ENCODE results near the gene WTAP.
"Not testable (repeated sequence)": the region's sequence is repeated elsewhere in the genome, so short reads cannot be mapped to it uniquely, and the experiment has no call there.

Gene WTAP

DNA sequence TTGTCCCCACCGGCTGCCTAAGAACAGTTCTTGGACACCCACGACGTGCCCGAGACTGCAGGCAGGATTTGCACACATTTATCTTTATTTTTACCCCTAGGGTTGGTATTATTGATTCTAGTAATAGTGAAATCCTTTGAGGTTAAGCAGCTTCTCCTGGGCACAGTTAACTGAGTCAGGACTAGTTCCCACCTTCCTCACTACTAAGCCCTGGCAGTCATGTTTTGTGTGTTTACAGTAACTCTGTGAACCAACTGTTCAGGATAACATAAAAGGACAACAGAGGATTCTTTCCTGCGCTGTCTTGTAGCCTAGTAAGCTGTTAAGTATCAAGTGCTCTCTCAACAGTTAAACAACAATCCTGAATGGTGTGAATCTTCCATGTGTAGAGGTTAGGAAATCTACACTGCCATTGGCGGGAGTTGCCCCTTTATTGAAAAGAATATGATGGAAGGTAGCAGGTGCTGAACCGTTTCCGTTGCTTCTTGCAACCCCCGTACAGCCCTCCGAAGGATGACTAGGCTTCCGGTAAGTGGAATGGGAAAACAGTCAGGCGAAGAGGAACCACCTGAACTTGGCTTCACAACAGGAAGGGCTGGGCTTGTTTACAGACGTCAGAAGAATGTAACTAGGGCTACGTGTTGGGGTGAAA lies 33.3 kb upstream of the WTAP start:
- DNase-seq (ENCODE audit: low read depth): peak; percentile 40

DNA sequence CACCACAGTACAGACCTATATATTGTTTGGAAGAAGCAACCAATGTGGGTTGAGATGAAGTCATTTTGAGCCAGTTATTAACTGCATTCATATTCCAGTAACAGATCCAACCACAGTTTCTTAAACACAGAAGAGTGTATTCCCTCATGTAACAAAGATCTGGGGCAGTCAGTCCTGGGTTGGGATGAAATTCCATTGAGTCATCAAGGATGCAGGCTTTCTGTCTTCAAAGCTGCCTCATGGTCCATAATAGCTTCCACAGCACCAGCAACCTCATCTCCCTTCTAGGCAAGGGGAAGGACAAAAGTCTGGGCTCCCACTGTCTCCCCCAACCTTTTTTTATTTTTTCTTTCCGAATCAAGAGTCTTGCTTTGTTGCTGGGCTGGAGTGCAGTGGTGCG lies 31.3 kb upstream of the WTAP start:
- peak; percentile 73 for DNase-seq (ENCODE audit: low read depth)

DNA sequence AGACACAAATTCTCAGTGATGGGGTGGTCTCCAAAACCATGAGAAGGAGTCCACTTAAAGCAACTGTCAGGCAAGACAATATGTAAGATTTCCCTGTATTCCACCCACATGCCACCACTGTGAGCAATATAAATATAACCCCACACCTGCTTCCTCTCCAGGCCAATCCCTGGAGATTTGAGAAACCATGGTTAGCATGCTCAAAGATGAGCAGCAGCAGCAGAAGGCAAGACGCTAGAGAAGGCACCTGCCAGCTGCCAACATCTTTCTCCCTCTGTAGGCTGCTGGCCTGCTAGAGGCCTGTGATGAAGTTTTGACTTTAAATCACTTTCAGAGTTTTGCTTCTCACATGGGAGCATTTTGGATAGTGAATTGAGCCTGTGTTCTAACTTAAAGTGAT lies 26.3 kb upstream of the WTAP start:
- peak; percentile 26 for DNase-seq (ENCODE audit: low read depth)

DNA sequence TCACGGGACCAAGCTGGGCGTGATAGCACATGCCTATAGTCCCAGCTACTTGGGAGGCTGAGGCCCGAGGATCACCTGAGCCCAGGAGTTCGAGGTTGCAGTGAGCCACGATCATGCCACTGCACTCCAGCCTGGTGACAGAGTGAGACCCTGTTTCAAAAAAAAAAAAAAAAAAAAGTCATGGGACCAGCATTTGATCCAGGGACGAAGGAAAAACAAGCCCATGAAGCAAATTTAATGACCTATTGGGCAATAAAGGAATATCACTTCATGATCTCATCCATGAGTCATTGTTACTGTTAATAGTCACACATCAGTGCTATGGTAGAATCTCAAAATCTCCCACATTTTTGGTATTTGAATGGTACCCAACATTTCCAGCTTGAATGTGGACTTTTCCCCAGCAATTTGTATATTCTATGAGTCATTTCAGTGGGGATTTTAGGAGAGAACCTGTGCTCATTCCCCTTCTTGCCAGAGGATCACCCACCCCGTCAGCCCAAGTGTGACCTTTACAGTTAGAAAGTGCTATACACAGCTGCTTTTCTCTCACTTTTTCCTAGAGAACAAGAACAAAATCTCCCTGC lies 25.8 kb upstream of the WTAP start:
- peak; percentile 92 for DNase-seq (ENCODE audit: low read depth)

DNA sequence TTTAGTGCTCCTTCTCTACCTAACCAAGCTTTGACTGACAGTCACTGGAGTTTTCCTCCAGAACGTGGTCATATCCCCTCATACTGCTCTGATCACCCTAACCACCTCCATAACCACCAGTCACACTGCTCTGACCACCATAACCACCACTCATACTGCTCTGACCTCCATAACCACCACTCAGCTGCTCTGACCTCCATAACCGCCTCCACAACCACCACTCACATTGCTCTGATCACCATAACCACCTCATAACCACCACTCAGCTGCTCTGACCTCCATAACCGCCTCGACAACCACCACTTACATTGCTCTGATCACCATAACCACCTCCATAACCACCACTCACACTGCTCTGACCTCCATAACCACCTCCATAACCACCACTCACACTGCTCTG lies 16.7 kb upstream of the WTAP start:
- not testable (repeated sequence) for DNase-seq (ENCODE audit: low read depth)

DNA sequence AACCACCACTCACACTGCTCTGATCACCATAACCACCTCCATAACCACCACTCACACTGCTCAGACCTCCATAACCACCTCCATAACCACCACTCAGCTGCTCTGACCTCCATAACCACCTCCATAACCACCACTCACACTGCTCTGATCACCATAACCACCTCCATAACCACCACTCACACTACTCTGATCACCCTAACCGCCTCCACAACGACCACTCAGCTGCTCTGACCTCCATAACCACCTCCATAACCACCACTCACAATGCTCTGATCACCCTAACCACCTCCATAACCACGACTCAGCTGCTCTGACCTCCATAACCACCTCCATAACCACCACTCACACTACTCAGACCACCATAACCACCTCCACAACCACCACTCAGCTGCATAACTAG lies 14.9 kb upstream of the WTAP start:
- DNase-seq (ENCODE audit: low read depth): not testable (repeated sequence)

DNA sequence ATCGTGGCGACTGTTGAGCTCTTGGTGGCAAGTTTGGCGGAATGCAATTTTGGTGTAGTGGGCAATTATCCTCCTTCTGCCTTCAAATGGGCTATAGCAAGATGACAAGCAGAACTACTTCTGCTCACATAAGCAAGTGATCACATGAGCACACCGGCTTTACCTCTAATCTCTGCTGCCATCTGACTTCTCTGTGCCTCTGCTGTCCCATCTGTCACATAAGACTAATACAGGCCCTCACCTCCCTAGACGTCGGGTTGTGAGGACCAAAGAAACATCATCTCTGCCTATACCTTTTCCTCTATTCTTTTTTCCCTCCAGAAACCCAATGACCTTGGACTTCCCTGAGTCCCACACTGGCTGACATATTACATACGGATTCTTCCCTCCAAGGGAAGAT lies 13.3 kb upstream of the WTAP start:
- no peak for DNase-seq (ENCODE audit: low read depth)

DNA sequence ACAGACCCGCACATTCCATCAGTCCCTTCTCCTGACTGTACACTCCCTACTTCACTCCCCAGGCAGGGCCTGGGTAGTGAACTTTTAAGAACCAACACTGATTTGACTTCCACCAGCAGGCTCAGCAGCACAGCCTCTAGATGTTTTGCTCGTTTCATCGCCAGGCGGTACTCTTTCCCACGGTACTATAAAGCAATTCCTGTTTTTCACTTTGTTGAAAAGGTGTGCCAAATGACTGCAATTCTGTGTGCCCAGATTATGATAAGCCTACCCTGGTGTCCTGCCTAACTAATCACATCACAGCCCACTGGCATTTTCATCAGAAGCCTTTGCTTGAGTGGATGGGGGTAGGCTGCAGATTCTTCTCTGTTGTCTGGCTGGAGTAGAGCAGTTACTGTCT lies 12.9 kb upstream of the WTAP start:
- DNase-seq (ENCODE audit: low read depth): no peak

DNA sequence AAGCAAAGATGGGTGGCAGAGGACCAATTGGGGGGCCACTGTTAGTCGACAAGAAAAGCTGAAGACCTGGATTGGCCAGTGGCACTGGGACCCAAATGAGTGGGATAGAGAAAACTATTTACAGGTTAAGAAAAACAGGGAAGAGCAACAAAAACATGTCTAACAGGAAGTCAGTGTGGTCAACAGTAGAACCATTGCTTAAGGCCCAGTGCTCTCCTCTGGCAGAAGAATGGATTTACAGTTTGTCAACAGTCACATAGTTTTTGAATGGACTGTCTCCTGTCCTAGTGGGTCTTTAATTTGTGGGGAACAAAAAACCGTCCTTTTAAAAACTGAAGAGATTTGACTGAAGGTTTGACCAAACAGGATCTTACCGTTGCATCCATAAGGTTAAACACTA lies 12.1 kb upstream of the WTAP start:
- no peak for DNase-seq (ENCODE audit: low read depth)

DNA sequence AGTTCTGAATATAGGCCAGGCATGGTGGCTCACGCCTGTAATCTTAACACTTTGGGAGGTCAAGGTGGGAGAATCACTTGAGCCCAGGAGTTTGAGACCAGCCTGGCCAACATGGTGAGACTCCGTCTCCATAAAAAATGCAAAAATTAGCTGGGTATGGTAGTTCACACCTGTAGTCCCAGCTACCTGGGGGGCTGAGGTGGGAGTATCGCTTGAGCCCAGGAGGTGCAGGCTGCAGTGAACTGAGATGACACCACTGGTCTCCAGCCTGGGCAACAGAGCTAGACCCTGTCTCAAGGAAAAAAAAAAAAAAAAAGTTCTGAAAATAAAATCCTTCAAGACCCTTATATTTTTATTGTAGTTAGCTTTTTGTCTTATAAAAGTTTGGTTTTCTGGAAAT lies 11.7 kb upstream of the WTAP start:
- no peak for DNase-seq (ENCODE audit: low read depth)

DNA sequence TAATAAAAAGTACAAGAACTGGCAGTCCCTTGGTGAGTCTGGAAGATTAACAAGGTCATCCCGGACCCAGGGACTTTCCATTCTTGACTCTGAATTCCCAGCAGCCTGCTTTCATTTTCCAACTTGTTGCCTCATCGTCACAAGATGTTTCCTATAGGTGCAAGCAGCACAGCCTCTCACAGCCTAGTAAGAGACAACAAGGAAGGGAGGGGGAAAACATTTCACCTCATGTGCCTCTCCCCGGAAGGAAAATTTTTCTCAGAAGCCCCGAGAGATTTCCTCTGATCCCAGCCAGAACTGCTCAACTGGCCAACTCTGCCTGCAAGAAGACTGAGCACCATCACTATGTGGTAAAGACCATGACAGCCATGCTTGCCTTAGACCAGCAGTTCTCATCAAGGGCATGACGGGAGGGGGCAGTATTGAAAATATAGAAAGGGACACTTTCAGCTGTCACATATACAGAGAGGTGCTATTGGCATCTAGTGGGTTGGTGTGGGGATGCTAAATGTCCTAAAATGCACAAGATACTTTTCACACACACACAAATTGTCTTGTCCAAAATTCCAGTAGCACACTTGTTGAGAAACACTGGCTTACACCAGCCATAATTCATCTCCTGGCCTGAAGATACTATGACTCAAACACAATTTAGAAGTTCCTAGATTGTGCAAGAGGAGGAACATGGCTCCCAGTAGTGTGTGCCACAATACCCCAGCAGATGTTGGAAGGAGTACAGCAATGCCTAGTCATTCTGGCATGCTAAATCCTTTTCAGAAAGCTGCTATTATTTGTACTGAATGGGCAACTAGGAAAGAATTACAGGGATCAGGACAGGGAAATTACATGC lies 10.8 kb upstream of the WTAP start:
- DNase-seq (ENCODE audit: low read depth): peak; percentile 89

DNA sequence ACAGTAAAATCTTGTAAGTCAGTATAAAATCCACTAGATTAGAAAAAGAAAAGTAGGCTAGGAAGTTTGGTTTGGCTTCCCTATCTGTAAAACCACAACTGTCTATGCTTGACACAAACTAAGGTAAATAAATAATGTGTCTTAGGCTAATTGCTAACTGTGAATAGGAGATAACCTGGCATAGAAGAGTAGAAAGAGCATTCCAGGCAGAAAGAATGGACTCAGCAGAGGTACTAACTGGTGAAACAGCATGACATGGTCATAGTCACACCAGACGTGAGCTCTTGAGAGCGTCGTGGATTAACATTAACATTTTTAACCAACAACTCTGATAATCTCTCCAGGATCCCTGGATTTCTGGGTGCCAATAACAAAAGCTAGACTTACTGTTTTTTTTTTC lies 8.7 kb upstream of the WTAP start:
- DNase-seq (ENCODE audit: low read depth): no peak

DNA sequence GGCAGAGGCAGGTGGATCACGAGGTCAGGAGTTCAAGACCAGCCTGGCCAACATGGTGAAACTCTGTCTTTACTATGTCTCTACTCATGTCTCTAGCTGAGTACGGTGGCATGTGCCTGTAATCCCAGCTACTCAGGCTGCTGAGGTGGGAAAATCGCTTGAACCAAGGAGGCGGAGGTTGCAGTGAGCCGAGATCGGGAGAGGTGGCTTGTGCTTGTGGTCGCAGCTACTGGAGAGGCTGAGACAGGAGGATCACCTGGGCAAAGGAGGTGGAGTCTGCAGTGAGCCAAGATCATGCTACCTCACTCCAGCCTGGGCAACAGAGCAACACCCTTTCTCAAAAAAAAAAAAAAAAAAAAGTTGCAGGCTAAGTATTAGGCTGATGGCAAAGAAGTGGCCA lies 8.0 kb upstream of the WTAP start:
- DNase-seq (ENCODE audit: low read depth): no peak

DNA sequence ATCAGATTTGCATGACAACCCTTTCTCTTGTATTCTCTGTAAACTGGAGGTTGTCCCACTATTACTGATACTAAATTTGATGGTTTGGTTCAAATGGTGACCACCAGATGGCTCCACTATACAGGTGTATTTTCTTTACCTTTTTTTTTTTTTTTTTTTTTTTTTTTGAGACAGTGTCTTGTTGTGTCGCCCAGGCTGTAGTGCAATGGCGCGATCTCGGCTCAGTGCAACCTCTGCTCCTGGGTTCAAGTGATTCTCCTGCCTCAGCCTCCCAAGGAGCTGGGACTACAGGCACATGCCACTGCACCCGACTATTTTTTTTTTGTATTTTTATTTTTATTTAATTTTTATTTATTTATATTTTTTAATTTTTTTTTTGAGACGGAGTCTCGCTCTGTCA lies 6.6 kb upstream of the WTAP start:
- peak; percentile 51 for DNase-seq (ENCODE audit: low read depth)

DNA sequence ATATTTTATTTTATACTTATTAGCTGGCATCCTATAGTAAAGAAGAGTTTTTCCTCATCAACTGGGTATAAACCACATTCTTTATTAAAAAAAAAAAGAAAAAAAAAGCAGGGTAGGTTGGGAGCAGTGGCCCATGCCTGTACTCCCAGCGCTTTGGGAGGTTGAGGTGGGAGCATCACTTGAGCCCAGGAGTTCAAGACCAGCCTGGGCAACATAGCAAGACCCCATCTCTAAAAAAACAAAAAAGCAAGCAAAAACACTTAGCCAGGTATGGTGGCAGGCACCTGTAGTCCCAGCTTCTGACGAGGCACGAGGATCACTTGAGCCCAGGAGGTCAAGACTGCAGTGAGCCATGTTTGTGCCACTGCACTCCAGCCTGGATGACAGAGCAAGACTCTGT lies 5.3 kb upstream of the WTAP start:
- DNase-seq (ENCODE audit: low read depth): not testable (repeated sequence)

DNA sequence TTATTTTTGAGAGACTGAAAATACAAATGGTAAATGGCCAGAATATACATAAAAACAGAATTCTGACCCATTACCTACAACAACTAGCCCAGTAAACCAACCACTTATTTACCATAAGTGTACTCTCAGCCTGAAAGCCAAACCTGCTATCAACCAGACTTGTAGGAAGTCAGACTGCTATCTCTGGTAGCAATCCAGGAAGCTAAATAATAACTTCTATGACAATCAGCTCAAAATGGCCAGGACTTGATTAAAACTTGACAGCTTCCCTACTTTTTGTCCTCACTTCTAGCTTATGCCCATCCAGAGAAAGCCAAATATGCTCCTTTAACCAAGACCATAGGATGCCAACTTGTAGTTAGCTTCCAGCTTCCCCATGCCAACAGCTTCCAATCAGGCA lies 4.7 kb upstream of the WTAP start:
- DNase-seq (ENCODE audit: low read depth): no peak

DNA sequence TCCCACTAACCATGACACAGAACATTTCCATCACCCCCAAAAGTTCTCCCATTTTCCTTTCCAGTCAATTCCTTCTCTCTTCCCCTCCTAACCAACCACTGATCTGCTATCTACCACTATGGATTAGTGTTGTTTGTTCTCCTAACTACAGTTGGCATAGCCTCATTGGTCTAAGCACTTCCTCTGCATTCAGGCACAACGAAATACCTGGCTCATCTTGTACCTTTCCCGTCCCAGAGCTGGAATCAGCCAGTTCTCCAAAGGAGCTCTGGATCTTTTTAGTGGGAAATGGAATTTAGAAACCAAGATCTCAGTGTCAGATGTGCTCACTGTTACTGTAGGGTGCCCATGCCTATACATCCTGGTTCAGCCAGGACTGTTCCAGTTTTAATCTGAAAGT lies 4.0 kb upstream of the WTAP start:
- no peak for DNase-seq (ENCODE audit: low read depth)

DNA sequence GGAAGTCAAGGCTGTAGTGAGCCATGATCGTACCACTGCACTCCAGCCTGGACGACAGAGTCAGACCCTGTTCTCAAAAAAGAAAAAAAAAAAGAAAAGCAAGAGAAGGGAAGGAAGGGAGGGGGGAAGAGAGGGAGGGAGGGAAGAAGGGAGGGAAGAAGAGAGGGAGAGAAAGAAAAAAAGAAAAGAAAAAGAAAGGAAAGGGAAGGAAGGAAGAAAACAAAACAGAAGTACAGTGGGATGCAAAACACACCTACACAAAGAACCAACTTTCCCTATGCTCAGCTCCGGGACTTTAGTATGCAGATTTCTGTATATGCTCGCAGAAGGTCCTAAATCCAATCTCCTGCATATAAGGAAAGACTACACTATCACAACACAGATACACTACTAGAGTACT lies 2.5 kb upstream of the WTAP start:
- DNase-seq (ENCODE audit: low read depth): no peak

DNA sequence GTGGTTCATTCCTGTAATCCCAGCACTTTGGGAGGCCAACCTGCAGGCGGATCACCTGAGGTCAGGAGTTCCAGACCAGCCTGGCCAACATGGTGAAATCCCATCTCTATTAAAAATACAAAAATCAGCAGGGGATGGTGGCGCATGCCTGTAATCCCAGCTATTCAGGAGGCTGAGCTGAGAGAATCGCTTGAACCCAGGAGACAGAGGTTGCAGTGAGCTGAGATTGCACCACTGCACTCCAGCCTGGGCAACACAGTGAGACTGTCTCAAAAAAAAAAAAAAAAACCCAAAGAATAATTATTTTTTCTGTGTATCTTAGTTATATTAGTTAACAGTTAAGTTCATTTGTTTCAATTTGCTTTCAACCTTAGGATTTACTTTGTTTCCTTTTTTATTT lies 2.1 kb upstream of the WTAP start:
- DNase-seq (ENCODE audit: low read depth): not testable (repeated sequence)

DNA sequence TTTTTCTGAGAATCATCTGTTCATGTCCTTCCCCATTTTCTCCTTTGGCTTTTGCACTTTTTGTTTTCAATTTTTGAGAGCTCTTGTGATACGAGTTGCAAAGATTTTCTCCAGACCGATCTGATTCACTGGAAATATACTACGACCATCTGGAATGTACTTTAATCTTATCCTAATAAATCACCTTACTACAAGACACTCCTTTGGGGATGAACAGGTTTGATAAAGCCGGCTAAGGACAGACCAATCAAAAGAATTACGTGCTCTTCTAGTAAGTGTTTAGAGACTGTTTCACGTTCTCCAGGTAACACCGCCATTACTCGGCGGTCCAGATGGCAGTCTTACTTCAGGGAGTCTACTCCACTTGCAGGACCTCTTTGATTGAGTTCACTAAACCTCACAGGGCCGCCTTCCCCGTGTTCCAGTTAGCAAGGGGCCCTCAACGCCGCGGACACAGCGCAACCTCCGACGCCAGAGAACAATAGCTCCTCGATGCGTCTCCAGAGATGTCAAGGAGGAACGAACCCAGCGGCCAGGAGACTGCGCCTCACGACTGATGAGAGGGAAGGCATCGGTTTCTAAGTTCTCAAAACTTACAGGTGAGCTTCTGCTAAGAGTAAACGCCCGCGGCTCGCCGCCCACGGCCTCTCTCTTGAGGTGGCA lies 920 bp upstream of the WTAP start:
- DNase-seq (ENCODE audit: low read depth): no peak

DNA sequence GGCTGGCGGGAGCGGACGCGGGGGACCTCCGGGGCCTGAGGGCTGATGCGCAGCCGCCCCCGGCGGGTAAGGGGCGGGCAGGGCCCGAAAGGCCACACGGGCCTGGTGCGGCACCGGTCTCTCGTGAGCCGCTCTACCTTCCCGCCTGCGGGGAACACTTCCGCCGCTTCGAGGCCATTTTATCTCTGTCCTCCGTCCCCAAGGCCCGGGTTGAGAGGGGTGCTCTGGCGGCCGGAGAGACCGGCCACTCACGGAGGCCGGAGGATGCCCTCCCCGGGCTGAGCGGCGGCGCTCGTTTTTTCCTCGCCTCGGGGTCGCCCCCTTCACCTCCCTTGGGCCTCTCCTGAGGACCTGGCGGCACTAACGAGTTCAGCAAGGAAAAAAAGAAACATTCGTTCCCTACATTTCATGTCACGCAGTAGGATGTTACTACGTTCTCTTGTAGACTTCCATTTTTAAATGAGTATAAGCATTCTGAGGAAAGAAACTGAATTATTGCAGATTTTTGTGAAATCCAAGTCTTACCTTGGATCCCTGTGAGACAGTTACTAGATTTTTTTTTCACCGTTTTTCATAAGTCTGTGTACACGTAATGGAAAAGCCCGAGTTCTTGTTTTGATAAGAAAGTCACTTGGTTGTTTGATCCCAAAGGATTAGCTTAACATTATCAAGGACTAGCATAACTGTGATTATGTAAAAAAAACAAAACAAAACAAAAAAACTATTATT lies 575 bp downstream of the WTAP start:
- DNase-seq (ENCODE audit: low read depth): peak; percentile 56

DNA sequence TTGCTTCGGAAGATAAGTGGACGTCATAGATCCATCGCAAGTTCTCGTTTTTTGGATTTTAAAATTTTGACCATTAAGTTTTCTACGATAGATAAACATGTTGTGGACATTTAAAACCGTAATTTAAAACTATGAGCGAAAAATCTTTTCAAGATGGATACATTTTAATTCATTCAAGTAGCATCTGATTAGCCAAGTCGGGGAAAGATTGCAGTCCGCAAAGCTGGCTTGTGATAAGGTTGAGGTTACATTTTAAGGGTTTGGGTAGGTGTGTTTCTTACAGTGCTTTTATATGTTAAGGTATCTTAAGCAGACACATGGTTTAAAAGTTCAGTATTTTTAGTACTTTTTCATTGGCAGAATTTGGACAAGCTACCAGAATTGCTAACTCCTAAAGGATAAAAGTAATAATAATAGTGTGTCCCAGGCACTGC lies 1.2 kb downstream of the WTAP start:
- DNase-seq (ENCODE audit: low read depth): peak; percentile 18

Data from ELR (cell line).